SJSA1 (cell line): ENCODE data around the gene MRPS15. TPM values are rescaled to one million over a fixed set of nuclear protein-coding genes. Genes with fewer than 3 reads are reported as not detected.
"Not testable (repeated sequence)": the region's sequence is repeated elsewhere in the genome, so short reads cannot be mapped to it uniquely, and the experiment has no call there.

Experiments used
- DNase-seq, 2 experiments: peaks; one replicate each; pipeline ENCODE4 v3.0.0-alpha.2; 2015 to 2020; ENCODE audit warnings: low spot score in 2 of 2, low read depth in 1 of 2
- H3K27ac ChIP-seq: fragments of 250-450 bp; sonication (Bioruptor Pico); 2 replicates; pipeline ENCODE4 v1.5.1; 2020; ENCODE audit warnings: mild to moderate bottlenecking, moderate library complexity
- H3K27me3 ChIP-seq: fragments of 250-450 bp; sonication (Bioruptor Pico); replicated peaks from 2 replicates; pipeline ENCODE4 v1.5.1; 2020; ENCODE audit warnings: mild to moderate bottlenecking, moderate library complexity
- H3K36me3 ChIP-seq: fragments of 250-450 bp; sonication (Bioruptor Pico); 2 replicates; pipeline ENCODE4 v1.5.1; 2020; ENCODE audit warnings: mild to moderate bottlenecking
- H3K4me1 ChIP-seq: fragments of 250-450 bp; sonication (Bioruptor Pico); replicated peaks from 2 replicates; pipeline ENCODE4 v1.6.1; 2021; ENCODE audit warnings: mild to moderate bottlenecking
- H3K4me3 ChIP-seq: fragments of 250-450 bp; sonication (Bioruptor Pico); 2 replicates; pipeline ENCODE4 v1.5.1; 2020; ENCODE audit warnings: mild to moderate bottlenecking
- H3K9me3 ChIP-seq: fragments of 250-450 bp; sonication (Bioruptor Pico); replicated peaks from 2 replicates; pipeline ENCODE4 v1.5.1; 2020; ENCODE audit warnings: mild to moderate bottlenecking
- total RNA-seq: library from RNA; depleted of rRNA; stranded (reverse); fragments of >200 nt; shearing (Covaris generic); gene quantifications from 2 replicates; pipeline ENCODE4 v1.2.3, GENCODE V29; 2014; rRNA removed

MRPS15 gene
- 63.1 and 95.8 TPM in 2 replicates for total RNA-seq

GRCh38 chr1:36463803-36464604 is at the start of gene MRPS15:
Gene MRPS15, minus strand, starts transcription at chr1:36464384. Its CDS starts 109 bp downstream, at chr1:36464275.
- H3K4me1 ChIP-seq: peaks cover 11% of the 10 kb centered on the region
- peak within 1 kb of the TSS; percentile 75 for H3K4me3 ChIP-seq
- no peaks in the 10 kb centered on the region for H3K27me3 ChIP-seq
- H3K36me3 ChIP-seq: peaks cover 32% of the 10 kb centered on the region
- no peaks in the 10 kb centered on the region for H3K9me3 ChIP-seq
- DNase-seq: peak; percentile 78 to 93
- peak within 1 kb of the TSS; percentile 67 for H3K27ac ChIP-seq

GRCh38 chr1:36512842-36513241 is 48.7 kb upstream of the MRPS15 start:
- H3K4me1 ChIP-seq: no peaks in the 10 kb centered on the region
- 0 out of 2 replicates have a peak, but pooled peaks cover 2% of the 10 kb centered on the region for H3K9me3 ChIP-seq
- no peak overlapping the region for H3K27ac ChIP-seq
- DNase-seq: no peak
- peaks cover 5% of the 10 kb centered on the region; the same call in 1 of the 2 replicates for H3K27me3 ChIP-seq
- no peaks in the 10 kb centered on the region for H3K36me3 ChIP-seq
- no peak overlapping the region for H3K4me3 ChIP-seq

DNA sequence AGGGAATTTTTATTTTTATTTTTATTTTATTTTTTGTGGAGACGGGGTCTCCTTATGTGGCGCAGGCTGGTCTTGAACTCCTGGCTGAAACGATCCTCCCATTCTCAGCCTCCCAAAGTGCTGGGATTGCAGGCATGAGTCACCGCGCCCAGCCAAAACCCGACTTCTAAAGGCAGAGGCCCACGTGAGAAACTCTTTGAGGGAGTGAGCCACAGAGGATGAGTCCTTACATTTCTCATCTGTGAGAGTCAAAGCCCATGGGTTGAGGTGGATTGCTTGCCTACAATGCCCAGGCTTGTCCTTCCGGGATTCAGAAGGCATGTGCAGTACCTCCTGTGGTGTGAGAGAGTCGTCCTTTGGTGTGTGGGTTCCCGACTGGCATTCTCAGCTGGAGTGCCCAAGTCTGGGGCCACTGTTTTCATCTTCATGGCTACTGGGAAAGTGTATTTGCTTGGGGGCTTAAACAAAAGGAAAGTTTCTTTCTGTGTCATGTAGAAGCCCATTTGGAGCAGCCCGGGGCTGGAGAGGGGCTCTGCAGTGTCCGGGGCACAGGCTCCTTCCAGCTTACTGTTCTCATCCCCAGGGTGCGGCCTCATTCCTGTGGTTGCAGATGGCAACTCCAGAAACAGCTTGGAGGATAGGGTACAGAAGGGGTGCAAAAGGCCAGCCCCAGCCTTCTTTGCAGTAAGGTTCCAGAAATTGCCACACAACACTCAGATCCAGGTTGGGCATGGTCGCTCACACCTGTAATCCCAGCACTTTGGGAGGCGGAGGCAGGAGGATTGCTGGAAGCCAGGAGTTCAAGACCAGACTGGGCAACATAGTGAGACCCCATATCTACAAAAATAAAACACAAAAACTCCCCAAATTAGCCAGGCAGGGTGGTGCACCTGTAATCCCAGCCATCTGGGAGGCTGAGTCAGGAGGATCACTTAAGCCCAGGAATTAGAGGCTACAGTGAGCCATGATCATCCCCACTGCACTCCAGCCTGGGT is 47.9 kb upstream of the MRPS15 start:
- Histone ChIP-seq H3K4me1 (no peaks in the 10 kb centered on the region), H3K4me3 (no peak overlapping the region), H3K27ac (no peak overlapping the region), H3K36me3 (no peaks in the 10 kb centered on the region), H3K27me3 (peaks cover 5% of the 10 kb centered on the region; the same call in 1 of the 2 replicates), H3K9me3 (0 out of 2 replicates have a peak, but pooled peaks cover 2% of the 10 kb centered on the region)
- DNase-seq: no peak

DNA sequence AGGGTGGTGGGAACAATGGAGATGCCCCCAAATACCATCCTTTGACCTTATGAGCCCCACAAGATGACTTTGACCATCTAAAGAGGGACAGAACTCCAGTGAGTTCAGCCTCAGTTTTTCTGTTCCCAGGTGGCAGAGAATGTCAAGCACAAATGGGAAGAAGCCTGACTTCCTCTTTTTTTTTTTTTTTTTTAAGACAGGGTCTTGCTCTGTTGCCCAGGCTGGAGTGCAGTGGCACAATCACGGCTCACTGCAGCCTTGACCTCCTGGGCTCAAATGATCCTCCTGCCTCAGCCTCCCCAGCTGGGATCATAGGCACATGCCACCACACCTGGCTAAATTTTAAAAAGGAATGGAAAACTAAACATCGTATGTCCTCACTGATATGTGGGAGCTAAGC is 47.0 kb upstream of the MRPS15 start:
- not testable (repeated sequence) for H3K4me3 ChIP-seq, H3K27ac ChIP-seq, DNase-seq, H3K36me3 ChIP-seq, H3K4me1 ChIP-seq, H3K9me3 ChIP-seq
- H3K27me3 ChIP-seq: peaks cover 12% of the 10 kb centered on the region

- Histone ChIP-seq H3K27ac (no peak overlapping the region), H3K4me3 (no peak overlapping the region), H3K4me1 (no peaks in the 10 kb centered on the region), H3K9me3 (0 out of 2 replicates have a peak, but pooled peaks cover 2% of the 10 kb centered on the region), H3K36me3 (no peaks in the 10 kb centered on the region), H3K27me3 (peaks cover 15% of the 10 kb centered on the region)
- DNase-seq: no peak
These were observed 46.2 kb upstream of the MRPS15 start for GRCh38 chr1:36510418-36510817.

DNA sequence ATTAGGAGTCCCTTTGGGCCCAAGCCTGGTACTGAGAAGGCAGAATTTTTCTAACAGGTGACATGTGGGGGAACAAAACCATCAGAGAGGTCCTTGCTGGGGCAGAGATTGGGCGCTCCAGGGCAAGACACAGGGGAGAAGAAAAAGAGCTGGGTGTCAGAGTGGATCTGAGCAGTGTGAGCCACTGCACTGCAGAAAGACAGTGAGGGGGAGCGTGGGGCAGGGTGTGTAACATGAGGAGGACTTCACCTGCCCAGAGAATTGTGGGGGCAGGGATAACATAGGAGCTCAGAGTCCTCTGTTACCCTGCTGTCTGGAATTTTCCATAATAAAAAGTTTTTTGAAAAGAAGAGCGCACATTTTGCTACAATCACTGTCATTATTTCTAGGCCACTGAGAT is 44.1 kb upstream of the MRPS15 start:
- Histone ChIP-seq H3K27ac (no peak overlapping the region), H3K4me1 (no peaks in the 10 kb centered on the region), H3K27me3 (peaks cover 30% of the 10 kb centered on the region), H3K36me3 (no peaks in the 10 kb centered on the region), H3K9me3 (0 out of 2 replicates have a peak, but pooled peaks cover 2% of the 10 kb centered on the region), H3K4me3 (no peak overlapping the region)
- DNase-seq: no peak

DNA sequence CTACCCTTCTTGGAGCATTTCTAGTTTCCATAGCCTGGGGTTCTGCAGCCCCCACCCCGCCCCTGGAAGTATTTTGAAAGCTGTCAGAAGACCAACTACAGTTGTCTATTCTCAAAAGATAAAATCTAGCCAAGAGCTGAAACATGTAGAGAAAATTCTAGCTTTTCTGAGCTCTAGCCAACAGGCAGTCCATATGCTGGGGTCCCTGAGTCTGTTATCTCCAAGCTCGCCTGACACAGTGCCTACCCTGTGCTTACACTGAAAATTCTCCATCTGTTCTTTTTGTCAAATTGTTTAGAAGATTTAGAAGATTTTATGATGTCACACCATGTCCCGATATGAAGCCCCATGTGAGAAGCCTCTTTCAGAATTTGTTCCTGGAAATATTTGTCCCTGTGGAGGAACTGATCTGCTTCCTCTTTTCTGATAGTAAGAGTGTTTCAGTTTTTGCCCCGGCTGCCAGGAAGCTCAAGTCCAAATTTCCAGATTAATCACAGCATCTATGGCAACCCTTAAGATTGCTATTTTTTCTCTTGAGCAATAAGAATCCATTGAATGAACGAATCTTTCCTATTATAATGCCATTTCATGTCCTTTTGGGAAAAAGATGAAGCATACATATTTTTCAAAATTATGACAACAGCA is 42.2 kb upstream of the MRPS15 start:
- no peak overlapping the region for H3K4me3 ChIP-seq
- peaks cover 41% of the 10 kb centered on the region for H3K27me3 ChIP-seq
- no peaks in the 10 kb centered on the region for H3K4me1 ChIP-seq
- no peak overlapping the region for H3K27ac ChIP-seq
- H3K36me3 ChIP-seq: no peaks in the 10 kb centered on the region
- H3K9me3 ChIP-seq: 0 out of 2 replicates have a peak, but pooled peaks cover 2% of the 10 kb centered on the region
- DNase-seq: no peak

DNA sequence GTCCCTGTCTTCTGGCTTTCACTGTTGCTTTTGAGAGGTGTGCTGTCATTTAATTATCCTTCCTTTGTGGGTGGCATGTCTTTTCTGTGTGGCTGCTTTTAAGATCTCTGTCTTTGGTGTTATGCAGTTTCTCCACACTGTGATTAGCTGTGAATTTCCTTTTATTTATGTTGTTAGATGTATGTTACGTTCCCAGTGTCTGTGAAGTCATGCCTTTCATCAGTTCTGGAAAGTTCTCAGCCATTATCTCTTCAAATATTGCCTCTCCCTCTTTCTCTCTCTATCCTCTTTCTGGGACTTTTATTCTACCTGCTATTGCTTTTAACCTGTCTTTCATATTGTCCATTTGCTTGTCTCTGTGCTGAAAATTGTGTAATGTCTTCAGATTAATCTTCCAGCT is 39.5 kb upstream of the MRPS15 start:
- DNase-seq: no peak
- no peaks in the 10 kb centered on the region for H3K36me3 ChIP-seq
- H3K27me3 ChIP-seq: peaks cover 45% of the 10 kb centered on the region
- no peaks in the 10 kb centered on the region for H3K4me1 ChIP-seq
- no peak overlapping the region for H3K4me3 ChIP-seq
- H3K27ac ChIP-seq: no peak overlapping the region
- H3K9me3 ChIP-seq: no peaks in the 10 kb centered on the region

DNA sequence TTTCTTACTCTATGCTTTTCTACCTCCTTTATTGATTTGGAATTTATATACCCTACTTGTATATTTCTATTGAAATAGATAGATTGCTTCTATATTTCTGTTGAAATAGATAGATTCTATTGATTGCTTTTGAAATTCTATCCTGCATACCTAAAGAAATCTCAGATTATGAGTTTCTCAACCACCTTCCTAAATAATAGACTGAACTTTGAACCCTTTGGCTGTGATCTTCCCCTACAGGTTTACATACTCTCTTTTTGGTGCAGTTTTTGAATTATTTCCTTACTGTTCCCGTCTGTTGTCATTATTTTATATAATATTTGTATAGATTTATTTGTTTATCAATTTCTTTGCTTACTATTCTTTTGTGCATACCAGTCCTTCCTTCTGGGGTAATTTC is 39.0 kb upstream of the MRPS15 start:
- peaks cover 45% of the 10 kb centered on the region for H3K27me3 ChIP-seq
- H3K4me1 ChIP-seq: no peaks in the 10 kb centered on the region
- H3K36me3 ChIP-seq: no peaks in the 10 kb centered on the region
- no peak overlapping the region for H3K4me3 ChIP-seq
- no peak overlapping the region for H3K27ac ChIP-seq
- no peak for DNase-seq
- no peaks in the 10 kb centered on the region for H3K9me3 ChIP-seq

DNA sequence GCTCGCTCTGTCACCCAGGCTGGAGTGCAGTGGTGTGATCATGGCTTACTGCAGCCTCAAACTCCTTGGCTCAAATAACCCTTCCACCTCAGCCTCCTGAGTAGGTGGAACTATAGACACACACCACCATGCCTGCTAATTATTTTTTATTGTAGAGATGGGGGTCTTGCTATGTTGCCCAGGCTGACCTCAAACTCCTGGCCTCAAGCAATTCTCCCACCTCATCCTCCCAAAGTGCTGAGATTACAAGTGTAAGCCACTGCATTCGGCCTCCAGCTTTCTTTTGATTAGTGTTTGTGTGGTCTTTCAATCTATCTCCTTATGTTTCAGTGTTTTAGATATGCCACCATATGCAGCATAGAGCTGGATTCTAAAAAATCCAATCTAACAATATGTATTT is 38.4 kb upstream of the MRPS15 start:
- no peaks in the 10 kb centered on the region for H3K36me3 ChIP-seq
- H3K9me3 ChIP-seq: no peaks in the 10 kb centered on the region
- H3K27ac ChIP-seq: no peak overlapping the region
- peaks cover 45% of the 10 kb centered on the region for H3K27me3 ChIP-seq
- H3K4me1 ChIP-seq: no peaks in the 10 kb centered on the region
- no peak overlapping the region for H3K4me3 ChIP-seq
- DNase-seq: no peak

GRCh38 chr1:36501911-36502310 is 37.7 kb upstream of the MRPS15 start:
- H3K27ac ChIP-seq, H3K36me3 ChIP-seq, H3K4me3 ChIP-seq, DNase-seq, H3K9me3 ChIP-seq, H3K4me1 ChIP-seq: not testable (repeated sequence)
- H3K27me3 ChIP-seq: peaks cover 47% of the 10 kb centered on the region

GRCh38 chr1:36497207-36497606 is 33.0 kb upstream of the MRPS15 start:
- Histone ChIP-seq H3K9me3 (no peaks in the 10 kb centered on the region), H3K4me1 (0 out of 2 replicates have a peak, but pooled peaks cover 3% of the 10 kb centered on the region), H3K27me3 (peaks cover 20% of the 10 kb centered on the region), H3K4me3 (no peak overlapping the region), H3K36me3 (no peaks in the 10 kb centered on the region), H3K27ac (no peak overlapping the region)
- DNase-seq: peak in 1 of 2 experiments; percentile 19

DNA sequence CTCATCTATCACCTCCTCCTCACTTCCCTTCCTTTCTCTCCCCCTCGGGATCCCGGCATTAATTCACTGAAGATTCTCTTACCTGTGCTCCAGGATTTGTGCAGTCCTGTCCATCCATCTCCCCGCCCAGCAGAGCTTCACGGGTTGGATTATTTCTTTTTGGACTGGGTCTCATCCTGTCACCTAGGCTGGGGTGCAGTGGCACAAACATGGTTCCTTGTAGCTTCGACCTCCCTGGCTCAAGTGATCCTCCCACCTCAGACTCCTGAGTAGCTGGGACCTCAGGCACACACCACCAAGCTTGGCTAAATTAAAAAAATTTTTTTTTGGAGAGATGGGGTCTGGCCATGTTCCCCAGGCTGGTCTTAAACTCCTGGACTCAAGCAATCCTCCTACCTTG is 30.8 kb upstream of the MRPS15 start:
- Histone ChIP-seq H3K4me1 (0 out of 2 replicates have a peak, but pooled peaks cover 3% of the 10 kb centered on the region), H3K36me3 (no peaks in the 10 kb centered on the region), H3K4me3 (no peak overlapping the region), H3K9me3 (no peaks in the 10 kb centered on the region), H3K27me3 (peaks cover 22% of the 10 kb centered on the region), H3K27ac (no peak overlapping the region)
- no peak for DNase-seq
